Measurements from ENCODE around the gene RAB31. TPM values are rescaled to one million over a fixed set of nuclear protein-coding genes. Genes with fewer than 3 reads are reported as not detected.

RAB31 gene
- total and polyA plus RNA-seq, 2 of the 13 experiments (the other 11 are each of a cell fraction or from before 2014, with no cell fraction given): 1.1 to 1.7 TPM

DNA sequence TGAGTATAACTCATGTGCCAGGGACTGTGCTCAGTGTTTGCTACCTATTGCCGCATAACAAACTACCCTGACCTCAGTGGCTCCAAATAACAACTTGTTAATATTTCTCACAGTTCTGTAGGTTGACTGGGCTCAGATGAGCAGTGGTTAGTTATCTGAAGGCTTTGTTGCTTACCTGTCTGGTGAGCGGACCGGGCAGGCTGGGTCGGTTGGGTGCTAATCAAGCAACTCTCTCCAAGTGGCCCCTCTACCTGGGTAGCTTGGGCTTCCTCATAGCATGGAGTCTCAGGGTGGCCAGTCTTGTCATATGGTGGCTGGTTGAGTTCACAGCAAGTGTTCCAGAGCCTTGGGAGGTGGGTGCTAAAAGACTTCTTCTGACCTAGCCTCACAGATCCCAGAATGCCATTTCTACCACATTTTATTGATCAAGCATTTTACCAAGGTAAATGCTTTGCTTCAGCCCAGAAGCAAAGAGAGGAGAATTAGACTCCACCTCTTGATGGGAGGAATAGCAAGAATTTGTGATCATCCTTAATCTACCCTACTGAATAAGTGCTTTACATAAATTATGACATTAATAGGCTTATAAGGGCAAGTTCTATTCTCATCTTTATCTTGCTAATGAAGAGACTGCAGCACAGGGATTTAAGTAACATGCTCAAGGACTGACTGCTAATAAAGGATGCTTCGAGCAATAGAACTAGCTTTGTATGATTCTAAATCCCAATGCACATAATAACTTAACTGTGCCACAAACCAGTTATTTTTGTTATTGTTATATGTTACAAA, 16.9 kb downstream of the RAB31 start:
- no TSS peak for BruUV-seq (replicated peaks)
- H3K9ac ChIP-seq (ENCODE audit: insufficient read depth, low read depth, low read length): no peak overlapping the region
- ATAC-seq (no peak), FAIRE-seq (no peak), DNase-seq (ENCODE audit: low spot score) (no peak)
- no peaks in the 10 kb centered on the region for H3K36me3 ChIP-seq (replicated peaks in 1 of 2; ENCODE audit: control insufficient read depth in 1 of 2, insufficient read depth in 2 of 2, low read length in 2 of 2)
- ChIA-PET POLR2A (no interaction called here), CTCF (ENCODE audit: low intra/inter-chr PET ratio, low total read pairs) (no interaction called here)
- no peak overlapping the region for H3K4me3 ChIP-seq (replicated peaks in 1 of 3; ENCODE audit: insufficient read depth in 1 of 3, low read depth in 2 of 3, low read length in 3 of 3)
- no peak overlapping the region for H3K27ac ChIP-seq (ENCODE audit: extremely low read length, insufficient read depth, low read length)
- H3K27me3 ChIP-seq (ENCODE audit: control insufficient read depth in 1 of 2, insufficient read depth in 2 of 2, low read length in 2 of 2): no peaks in the 10 kb centered on the region
- TF ChIP-seq ZFP82 (CRISPR knock-in tag; IDR thresholded peaks at IDR 0.05; ENCODE audit: borderline replicate concordance): no peak
- TF ChIP-seq KMT2B (CRISPR knock-in tag; IDR thresholded peaks at IDR 0.05): no peak
- no peak for TF ChIP-seq KDM4B (CRISPR knock-in tag; IDR thresholded peaks at IDR 0.05)
- TF ChIP-seq FOSL1 (CRISPR knock-in tag; IDR thresholded peaks at IDR 0.05; ENCODE audit: borderline replicate concordance): no peak
- TF ChIP-seq NR2F6 (IDR thresholded peaks at IDR 0.05): no peak
- TF ChIP-seq NR2F6 (CRISPR knock-in tag; IDR thresholded peaks at IDR 0.05): no peak
- TF ChIP-seq ZFP36L2 (CRISPR knock-in tag; IDR thresholded peaks at IDR 0.05): no peak
- TF ChIP-seq KLF11 (CRISPR knock-in tag; IDR thresholded peaks at IDR 0.05): no peak
- no peak for TF ChIP-seq MEF2D (CRISPR knock-in tag; IDR thresholded peaks at IDR 0.05)
- TF ChIP-seq RFXANK (CRISPR knock-in tag; IDR thresholded peaks at IDR 0.05): no peak
- TF ChIP-seq, protein P1, sequence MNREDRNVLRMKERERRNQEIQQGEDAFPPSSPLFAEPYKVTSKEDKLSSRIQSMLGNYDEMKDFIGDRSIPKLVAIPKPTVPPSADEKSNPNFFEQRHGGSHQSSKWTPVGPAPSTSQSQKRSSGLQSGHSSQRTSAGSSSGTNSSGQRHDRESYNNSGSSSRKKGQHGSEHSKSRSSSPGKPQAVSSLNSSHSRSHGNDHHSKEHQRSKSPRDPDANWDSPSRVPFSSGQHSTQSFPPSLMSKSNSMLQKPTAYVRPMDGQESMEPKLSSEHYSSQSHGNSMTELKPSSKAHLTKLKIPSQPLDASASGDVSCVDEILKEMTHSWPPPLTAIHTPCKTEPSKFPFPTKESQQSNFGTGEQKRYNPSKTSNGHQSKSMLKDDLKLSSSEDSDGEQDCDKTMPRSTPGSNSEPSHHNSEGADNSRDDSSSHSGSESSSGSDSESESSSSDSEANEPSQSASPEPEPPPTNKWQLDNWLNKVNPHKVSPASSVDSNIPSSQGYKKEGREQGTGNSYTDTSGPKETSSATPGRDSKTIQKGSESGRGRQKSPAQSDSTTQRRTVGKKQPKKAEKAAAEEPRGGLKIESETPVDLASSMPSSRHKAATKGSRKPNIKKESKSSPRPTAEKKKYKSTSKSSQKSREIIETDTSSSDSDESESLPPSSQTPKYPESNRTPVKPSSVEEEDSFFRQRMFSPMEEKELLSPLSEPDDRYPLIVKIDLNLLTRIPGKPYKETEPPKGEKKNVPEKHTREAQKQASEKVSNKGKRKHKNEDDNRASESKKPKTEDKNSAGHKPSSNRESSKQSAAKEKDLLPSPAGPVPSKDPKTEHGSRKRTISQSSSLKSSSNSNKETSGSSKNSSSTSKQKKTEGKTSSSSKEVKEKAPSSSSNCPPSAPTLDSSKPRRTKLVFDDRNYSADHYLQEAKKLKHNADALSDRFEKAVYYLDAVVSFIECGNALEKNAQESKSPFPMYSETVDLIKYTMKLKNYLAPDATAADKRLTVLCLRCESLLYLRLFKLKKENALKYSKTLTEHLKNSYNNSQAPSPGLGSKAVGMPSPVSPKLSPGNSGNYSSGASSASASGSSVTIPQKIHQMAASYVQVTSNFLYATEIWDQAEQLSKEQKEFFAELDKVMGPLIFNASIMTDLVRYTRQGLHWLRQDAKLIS (CRISPR knock-in tag; IDR thresholded peaks at IDR 0.05): no peak
- no peak for TF ChIP-seq ZNF180 (CRISPR knock-in tag; IDR thresholded peaks at IDR 0.05; ENCODE audit: borderline replicate concordance, low read depth)
- TF ChIP-seq, protein P2, sequence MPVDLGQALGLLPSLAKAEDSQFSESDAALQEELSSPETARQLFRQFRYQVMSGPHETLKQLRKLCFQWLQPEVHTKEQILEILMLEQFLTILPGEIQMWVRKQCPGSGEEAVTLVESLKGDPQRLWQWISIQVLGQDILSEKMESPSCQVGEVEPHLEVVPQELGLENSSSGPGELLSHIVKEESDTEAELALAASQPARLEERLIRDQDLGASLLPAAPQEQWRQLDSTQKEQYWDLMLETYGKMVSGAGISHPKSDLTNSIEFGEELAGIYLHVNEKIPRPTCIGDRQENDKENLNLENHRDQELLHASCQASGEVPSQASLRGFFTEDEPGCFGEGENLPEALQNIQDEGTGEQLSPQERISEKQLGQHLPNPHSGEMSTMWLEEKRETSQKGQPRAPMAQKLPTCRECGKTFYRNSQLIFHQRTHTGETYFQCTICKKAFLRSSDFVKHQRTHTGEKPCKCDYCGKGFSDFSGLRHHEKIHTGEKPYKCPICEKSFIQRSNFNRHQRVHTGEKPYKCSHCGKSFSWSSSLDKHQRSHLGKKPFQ (CRISPR knock-in tag; IDR thresholded peaks at IDR 0.05; ENCODE audit: insufficient replicate concordance): no peak
- no peak for TF ChIP-seq SIX4 (CRISPR knock-in tag; IDR thresholded peaks at IDR 0.05)
- TF ChIP-seq TCF7 (IDR thresholded peaks at IDR 0.05; ENCODE audit: low read depth): no peak
- no peak for TF ChIP-seq ZNF777 (CRISPR knock-in tag; IDR thresholded peaks at IDR 0.05)
- TF ChIP-seq ZNF451 (CRISPR knock-in tag; IDR thresholded peaks at IDR 0.05): no peak
- in situ Hi-C loops (cut with HindIII; ENCODE audit: extremely low pct_ligation_motif_present, low pct_unique_long_range_greater_than_20kb): no loop called here
- H3K4me1 ChIP-seq (ENCODE audit: insufficient read depth, low read length): no peaks in the 10 kb centered on the region
- WGBS (ENCODE audit: low lambda C conversion rate): 76% methylated on average over 4 of the region's 5 CpGs
- H2AFZ ChIP-seq (ENCODE audit: low read length): no peak overlapping the region
- no peaks in the 10 kb centered on the region for H3K79me2 ChIP-seq (ENCODE audit: insufficient read depth, low read length)
- H3K9me3 ChIP-seq (ENCODE audit: low read length): no peaks in the 10 kb centered on the region
- no peak overlapping the region for H3K4me2 ChIP-seq (ENCODE audit: low read depth, low read length)
- H4K20me1 ChIP-seq (ENCODE audit: insufficient read depth, low read length): no peaks in the 10 kb centered on the region
- intact Hi-C loops (cut with micrococcal nuclease; ENCODE audit: unreplicated experiment): loop anchor here (5.0 kb wide), 1 partner anchor 148 kb away; no protein-coding TSS in a partner anchor
